ENCODE measurements around the gene SLC35F3. TPM values are rescaled to one million over a fixed set of nuclear protein-coding genes. Genes with fewer than 3 reads are reported as not detected.

The SLC35F3 gene
- total RNA-seq, 1 experiment from 2014 or later, result 19.1 TPM

- BruUV-seq (replicated peaks), result no TSS peak
- Histone ChIP-seq H3K27me3 (ENCODE audit: control insufficient read depth, insufficient read depth, low read length) (no peaks in the 10 kb centered on the region), H3K4me3 (ENCODE audit: low read depth in 2 of 2, low read length in 2 of 2) (no peak overlapping the region), H3K4me1 (ENCODE audit: control insufficient read depth, insufficient read depth, low read length) (no peaks in the 10 kb centered on the region; the same call in 1 of the 2 replicates), H3K36me3 (ENCODE audit: control insufficient read depth, insufficient read depth, low read length) (no peaks in the 10 kb centered on the region), H3K27ac (ENCODE audit: low read length) (no peak overlapping the region), H3K9me3 (ENCODE audit: control insufficient read depth, insufficient read depth, low read depth, low read length) (no peaks in the 10 kb centered on the region)
- in situ Hi-C loops (cut with HindIII; ENCODE audit: low pct_unique_long_range_greater_than_20kb, low sequenced_read_pairs), result no loop called here
- CTCF ChIA-PET, result no interaction called here
- intact Hi-C loops (cut with micrococcal nuclease; ENCODE audit: unreplicated experiment), result no loop called here
- no peak for TF ChIP-seq REST (IDR thresholded peaks at IDR 0.05; ENCODE audit: insufficient read depth in 1 of 2, low read depth in 2 of 2, low read length in 1 of 2)
- TF ChIP-seq TCF7L2 (IDR thresholded peaks at IDR 0.05; ENCODE audit: low read depth, low read length), result no peak
- TF ChIP-seq SIN3A (IDR thresholded peaks at IDR 0.05; ENCODE audit: borderline replicate concordance, insufficient read depth, low read depth, low read length), result no peak
- POLR2A ChIA-PET, result no interaction called here
- DNase-seq (ENCODE audit: low read depth, low spot score), result no peak
- ATAC-seq, result no peak
Observed at GRCh38 chr1:234170067-234170466, 265.6 kb downstream of the SLC35F3 start.

GRCh38 chr1:234170622-234171021, 266.1 kb downstream of the SLC35F3 start:
- TF ChIP-seq TCF7L2 (IDR thresholded peaks at IDR 0.05; ENCODE audit: low read depth, low read length) (no peak), POLR2AphosphoS5 (IDR thresholded peaks at IDR 0.05; ENCODE audit: low read depth, low read length) (no peak), SIN3A (IDR thresholded peaks at IDR 0.05; ENCODE audit: borderline replicate concordance, insufficient read depth, low read depth, low read length) (no peak), CTCF (IDR thresholded peaks at IDR 0.05) (no peak), REST (IDR thresholded peaks at IDR 0.05; ENCODE audit: insufficient read depth in 1 of 2, low read depth in 2 of 2, low read length in 1 of 2) (no peak)
- BruUV-seq (replicated peaks), result no TSS peak
- Histone ChIP-seq H3K27ac (ENCODE audit: low read length) (no peak overlapping the region), H3K9me3 (ENCODE audit: control insufficient read depth, insufficient read depth, low read depth, low read length) (no peaks in the 10 kb centered on the region), H3K4me1 (ENCODE audit: control insufficient read depth, insufficient read depth, low read length) (no peaks in the 10 kb centered on the region; the same call in 1 of the 2 replicates), H3K36me3 (ENCODE audit: control insufficient read depth, insufficient read depth, low read length) (no peaks in the 10 kb centered on the region), H3K4me3 (ENCODE audit: low read depth in 2 of 2, low read length in 2 of 2) (no peak overlapping the region), H3K27me3 (ENCODE audit: control insufficient read depth, insufficient read depth, low read length) (no peaks in the 10 kb centered on the region)
- DNase-seq (ENCODE audit: low read depth, low spot score), result no peak
- no peak for ATAC-seq
- in situ Hi-C loops (cut with HindIII; ENCODE audit: low pct_unique_long_range_greater_than_20kb, low sequenced_read_pairs), result no loop called here
- intact Hi-C loops (cut with micrococcal nuclease; ENCODE audit: unreplicated experiment), result no loop called here
- ChIA-PET CTCF (no interaction called here), POLR2A (interaction anchor here (0.9 kb wide), 1 partner anchor 1760 kb away, joined by 3 read pairs; no protein-coding TSS in a partner anchor)
